Esophagus muscularis mucosa (tissue), 3 donors: Measurements from ENCODE around the gene PLA2G12A.

Experiments used
- CTCF ChIP-seq, 3 experiments: fragments of 200-600 bp in 2 of 3; fragments of 450-650 bp in 1 of 3; sonication (generic) in 2 of 3; IDR thresholded peaks; one replicate each; pipeline ENCODE4 v1.5.1; 2017 to 2019; ENCODE audit warnings: antibody characterized with exemption in 3 of 3, mild to moderate bottlenecking in 2 of 3, moderate library complexity in 1 of 3
- POLR2AphosphoS5 ChIP-seq, 2 donors: sonication (generic); formaldehyde crosslinking; IDR thresholded peaks; one replicate each; pipeline ENCODE4 v1.6.1; 2017; ENCODE audit warnings: antibody characterized with exemption in 2 of 2

GRCh38 chr4:109708990-109709389 lies 20.9 kb downstream of the PLA2G12A start:
- TF ChIP-seq CTCF (IDR thresholded peaks at IDR 0.05), result no peak
- no peak for TF ChIP-seq POLR2AphosphoS5 (IDR thresholded peaks at IDR 0.05)
